IPS DF 6.9 (cell line): ENCODE data around the gene PSMC4.

Experiments used
- DNase-seq: peaks from one replicate; pipeline ENCODE4 v3.0.0-alpha.2; 2013; ENCODE audit warnings: low read depth, low spot score
- H3K27ac ChIP-seq: one replicate; pipeline ENCODE4 v1.5.1; 2013; ENCODE audit warnings: low read length, control low read depth
- H3K27me3 ChIP-seq: 2 replicates; pipeline ENCODE4 v1.6.1; 2013; ENCODE audit warnings: mild to moderate bottlenecking, low read length; ENCODE audit not compliant: control insufficient read depth, insufficient read depth
- H3K36me3 ChIP-seq: 2 replicates; pipeline ENCODE4 v1.6.1; 2013; ENCODE audit warnings: low read length; ENCODE audit not compliant: control insufficient read depth, insufficient read depth
- H3K4me1 ChIP-seq: 2 replicates; pipeline ENCODE4 v1.6.1; 2013; ENCODE audit warnings: low read length; ENCODE audit not compliant: control insufficient read depth, insufficient read depth
- H3K4me3 ChIP-seq: 2 replicates; pipeline ENCODE4 v1.5.1; 2013; ENCODE audit warnings: mild to moderate bottlenecking, low read length
- H3K9me3 ChIP-seq: 2 replicates; pipeline ENCODE4 v1.6.1; 2013; ENCODE audit warnings: low read length, inconsistent platforms; ENCODE audit not compliant: control insufficient read depth, insufficient read depth
- WGBS: extraction: QIAGEN DNeasy Blood & Tissue Kit; methylation state at CpG from one replicate; pipeline ENCODE4 v1.1.7; 2013; ENCODE audit warnings: mixed read lengths, missing lambda C conversion rate; ENCODE audit not compliant: insufficient read length, insufficient coverage; 5-methylcytosine and 5-hydroxymethylcytosine counted together

Gene PSMC4

DNA sequence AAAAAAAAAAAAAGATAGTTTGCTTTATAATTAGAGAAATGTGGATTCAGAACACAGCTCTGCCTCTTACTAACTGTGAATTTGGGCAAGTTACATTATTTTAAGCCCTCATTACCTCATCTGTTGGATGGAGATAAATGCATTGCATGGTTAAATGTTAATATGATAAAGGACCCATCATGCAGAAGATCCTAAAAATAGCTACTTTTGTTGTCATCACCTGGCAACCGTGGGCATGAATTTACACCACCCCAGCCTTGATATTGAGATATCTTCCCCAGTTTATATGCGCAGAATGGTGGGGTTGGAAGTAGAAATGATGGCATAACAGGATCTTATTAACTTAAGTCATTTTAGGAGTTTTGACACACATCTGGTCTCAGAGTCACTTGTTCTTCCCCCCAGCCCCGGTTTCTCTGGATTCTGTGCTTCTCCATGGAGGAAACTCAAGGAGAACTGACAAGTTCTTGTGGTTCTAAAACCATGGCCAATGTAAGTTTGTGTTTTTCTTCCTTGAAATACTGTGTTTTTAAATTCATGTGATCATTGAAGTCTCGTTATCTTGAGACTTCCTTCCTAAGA is 34.8 kb downstream of the PSMC4 start:
- Histone ChIP-seq H3K4me1 (no peaks in the 10 kb centered on the region), H3K27ac (no peak overlapping the region), H3K36me3 (no peaks in the 10 kb centered on the region), H3K27me3 (no peaks in the 10 kb centered on the region; the same call in 1 of the 2 replicates), H3K4me3 (no peak overlapping the region), H3K9me3 (no peaks in the 10 kb centered on the region)
- DNase-seq, result no peak
- WGBS, result no CpG with 5 or more reads among the region's 4 CpGs

DNA sequence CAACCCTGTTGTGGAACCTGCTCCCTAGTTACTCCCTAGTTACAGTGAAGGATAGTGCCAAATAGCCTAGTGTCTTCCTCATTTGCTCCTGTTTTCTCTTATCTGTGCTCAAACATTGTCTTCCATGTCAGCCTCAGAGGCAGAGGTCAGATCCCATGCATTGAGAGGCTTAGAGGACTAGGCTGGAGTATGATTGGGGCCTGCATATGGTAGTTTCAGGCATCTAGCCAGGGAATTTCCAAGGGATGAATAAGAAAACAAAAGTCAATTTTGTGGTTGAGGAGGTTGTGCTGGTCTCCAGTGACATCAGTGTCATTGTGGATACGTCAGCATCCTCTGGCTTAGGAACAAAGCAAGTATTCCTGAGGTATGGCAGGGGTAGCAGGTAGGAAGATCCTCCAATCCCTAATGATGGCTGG is 35.3 kb downstream of the PSMC4 start:
- Histone ChIP-seq H3K27ac (no peak overlapping the region), H3K9me3 (no peaks in the 10 kb centered on the region), H3K4me3 (no peak overlapping the region), H3K36me3 (no peaks in the 10 kb centered on the region), H3K4me1 (no peaks in the 10 kb centered on the region), H3K27me3 (no peaks in the 10 kb centered on the region)
- no peak for DNase-seq
- WGBS, result no CpG with 5 or more reads among the region's 1 CpG

DNA sequence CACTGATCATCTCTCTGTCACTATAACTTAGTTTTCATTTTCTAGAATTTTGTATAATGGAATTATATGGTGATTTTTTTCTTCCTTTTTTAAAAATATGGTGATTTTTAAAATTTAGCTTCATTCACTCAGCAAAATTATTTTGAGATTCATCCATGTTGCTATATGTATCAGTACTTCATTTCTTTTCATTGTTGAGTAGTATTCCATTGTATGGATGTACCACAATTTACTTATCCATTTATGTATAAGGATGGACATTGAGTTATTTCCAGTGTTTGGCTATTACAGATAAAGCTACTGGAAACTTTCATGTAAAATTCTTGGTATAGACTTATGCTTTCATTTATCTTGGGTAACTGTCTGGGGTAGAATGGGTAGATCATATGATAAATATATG is 38.7 kb downstream of the PSMC4 start:
- Histone ChIP-seq H3K27me3 (no peaks in the 10 kb centered on the region), H3K27ac (no peak overlapping the region), H3K4me3 (no peak overlapping the region), H3K36me3 (no peaks in the 10 kb centered on the region), H3K9me3 (no peaks in the 10 kb centered on the region; the same call in 1 of the 2 replicates), H3K4me1 (no peaks in the 10 kb centered on the region)
- no peak for DNase-seq

DNA sequence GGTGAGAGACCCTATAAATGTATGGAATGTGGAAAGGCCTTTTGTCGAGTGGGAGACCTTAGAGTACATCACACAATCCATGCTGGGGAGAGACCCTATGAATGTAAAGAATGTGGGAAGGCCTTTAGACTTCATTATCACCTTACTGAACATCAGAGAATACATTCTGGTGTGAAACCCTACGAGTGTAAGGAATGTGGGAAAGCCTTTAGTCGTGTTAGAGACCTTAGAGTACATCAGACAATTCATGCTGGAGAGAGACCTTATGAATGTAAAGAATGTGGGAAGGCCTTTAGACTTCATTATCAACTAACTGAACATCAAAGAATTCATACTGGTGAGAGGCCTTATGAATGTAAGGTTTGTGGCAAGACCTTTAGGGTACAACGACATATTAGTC is 43.0 kb downstream of the PSMC4 start:
- Histone ChIP-seq H3K36me3 (no peaks in the 10 kb centered on the region), H3K9me3 (no peaks in the 10 kb centered on the region; the same call in 1 of the 2 replicates)
- WGBS, result no CpG with 5 or more reads among the region's 4 CpGs

DNA sequence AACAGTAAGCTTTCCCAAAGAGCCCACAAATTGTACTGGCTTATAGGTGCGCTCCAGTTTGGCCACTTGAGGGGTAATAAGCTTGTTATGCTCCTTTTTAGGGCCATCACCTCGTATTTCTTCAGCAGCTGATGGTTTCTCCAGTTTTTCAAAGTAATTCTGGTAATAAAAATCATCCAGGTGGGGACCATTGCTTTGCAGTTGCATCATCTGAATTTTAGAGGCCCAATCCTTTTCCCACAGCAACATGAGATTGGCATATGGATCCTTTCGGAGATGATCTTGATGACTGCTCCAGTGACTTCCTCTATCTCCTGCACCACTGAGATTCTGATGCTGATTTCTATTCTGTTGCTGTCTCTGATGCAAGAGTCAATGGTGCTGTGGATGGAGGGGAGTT is 53.0 kb downstream of the PSMC4 start:
- H3K4me1 ChIP-seq, result no peaks in the 10 kb centered on the region
- H3K36me3 ChIP-seq, result no peaks in the 10 kb centered on the region
- WGBS, result no CpG with 5 or more reads among the region's 3 CpGs
- no peak overlapping the region for H3K4me3 ChIP-seq
- H3K9me3 ChIP-seq, result peaks cover 10% of the 10 kb centered on the region
- no peaks in the 10 kb centered on the region for H3K27me3 ChIP-seq
- no peak for DNase-seq
- H3K27ac ChIP-seq, result no peak overlapping the region

More for the DNA sequence above, 43.0 kb downstream of the PSMC4 start:
- no peak overlapping the region for H3K27ac ChIP-seq
- DNase-seq, result no peak
- no peak overlapping the region for H3K4me3 ChIP-seq
- H3K27me3 ChIP-seq, result no peaks in the 10 kb centered on the region
- H3K4me1 ChIP-seq, result no peaks in the 10 kb centered on the region

DNA sequence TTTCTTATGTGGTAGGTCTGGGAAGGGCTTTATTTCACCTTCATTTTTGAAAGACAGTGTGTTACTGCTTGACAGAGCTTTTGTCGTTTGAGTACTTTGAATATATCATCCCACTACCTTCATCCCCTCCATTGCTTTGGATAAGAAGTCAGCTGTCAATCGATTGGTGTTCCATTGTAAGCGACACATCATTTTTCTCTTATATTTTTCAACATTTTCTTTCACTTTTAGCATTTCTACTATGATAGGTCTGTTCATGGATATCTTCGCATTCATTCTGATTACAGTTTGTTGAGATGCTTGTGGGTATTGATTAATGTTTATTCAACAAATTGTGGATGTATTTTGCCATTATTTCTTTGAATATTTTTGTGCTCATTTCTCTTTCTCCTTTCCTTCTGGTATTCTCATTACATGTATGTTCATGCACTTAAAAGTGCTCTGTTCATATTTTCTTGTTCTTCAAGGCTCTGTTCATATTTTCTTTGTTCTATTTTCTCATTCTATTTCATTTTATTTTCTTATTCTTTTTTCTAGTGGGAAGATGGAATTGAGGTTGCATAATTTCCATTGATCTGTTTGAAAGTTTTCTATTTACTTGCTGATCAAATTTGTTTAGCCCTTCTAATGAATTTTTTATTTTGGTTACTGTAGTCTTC is 55.1 kb downstream of the PSMC4 start:
- WGBS, result no CpG with 5 or more reads among the region's 4 CpGs
- no peak overlapping the region for H3K4me3 ChIP-seq
- H3K27me3 ChIP-seq, result no peaks in the 10 kb centered on the region
- H3K9me3 ChIP-seq, result peaks cover 10% of the 10 kb centered on the region
- no peaks in the 10 kb centered on the region for H3K4me1 ChIP-seq
- H3K27ac ChIP-seq, result no peak overlapping the region
- no peak for DNase-seq
- H3K36me3 ChIP-seq, result no peaks in the 10 kb centered on the region

DNA sequence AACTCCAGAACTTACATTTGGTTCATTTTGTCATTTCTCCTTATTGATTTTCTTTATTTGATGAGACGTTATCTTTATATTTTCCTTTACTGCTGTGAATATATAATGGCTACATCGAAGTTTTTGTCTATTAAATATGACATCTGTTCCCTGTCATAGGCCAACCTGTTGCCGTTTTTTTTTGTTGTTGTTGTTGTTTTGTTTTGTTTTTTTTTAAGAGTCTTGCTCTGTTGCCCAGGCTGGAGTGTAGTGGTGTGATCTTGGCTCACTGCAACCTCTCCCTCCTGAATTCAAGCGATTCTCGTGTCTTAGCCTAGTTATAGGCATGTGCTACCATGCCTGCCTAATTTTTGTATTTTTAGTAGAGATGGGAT is 55.6 kb downstream of the PSMC4 start:
- Histone ChIP-seq H3K4me1 (no peaks in the 10 kb centered on the region), H3K9me3 (peaks cover 10% of the 10 kb centered on the region), H3K27ac (no peak overlapping the region), H3K36me3 (no peaks in the 10 kb centered on the region), H3K4me3 (no peak overlapping the region), H3K27me3 (no peaks in the 10 kb centered on the region)
- no CpG with 5 or more reads among the region's 5 CpGs for WGBS
- DNase-seq, result no peak
